GM19438 (cell line): Measurements from ENCODE around the gene SYT1.

Experiments
- ATAC-seq: cut with Tn5 transposase; IDR thresholded peaks from one replicate; pipeline ENCODE4 v1.9.1; 2021; ENCODE audit warnings: low read depth; ENCODE audit not compliant: unreplicated experiment

Gene SYT1

DNA sequence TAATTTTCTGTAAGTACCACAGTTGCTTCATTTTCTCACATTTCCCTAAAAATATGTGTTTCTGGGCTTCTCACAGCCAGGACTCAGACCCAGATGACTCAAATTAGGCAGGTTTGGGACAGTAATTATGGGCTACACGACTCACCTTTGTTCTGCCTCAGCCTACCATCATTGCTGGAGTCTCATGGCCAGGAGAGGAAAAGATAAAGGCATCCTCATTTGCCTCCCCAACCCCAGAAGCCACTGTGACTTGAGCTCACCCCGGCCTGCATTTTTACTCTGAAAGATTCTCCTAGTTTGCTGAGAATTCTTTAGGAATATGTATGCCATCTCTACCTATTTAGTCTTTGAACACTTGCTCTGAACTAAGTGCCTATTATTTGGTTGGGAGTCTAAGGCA, 618.3 kb downstream of the SYT1 start:
- ATAC-seq = no peak

DNA sequence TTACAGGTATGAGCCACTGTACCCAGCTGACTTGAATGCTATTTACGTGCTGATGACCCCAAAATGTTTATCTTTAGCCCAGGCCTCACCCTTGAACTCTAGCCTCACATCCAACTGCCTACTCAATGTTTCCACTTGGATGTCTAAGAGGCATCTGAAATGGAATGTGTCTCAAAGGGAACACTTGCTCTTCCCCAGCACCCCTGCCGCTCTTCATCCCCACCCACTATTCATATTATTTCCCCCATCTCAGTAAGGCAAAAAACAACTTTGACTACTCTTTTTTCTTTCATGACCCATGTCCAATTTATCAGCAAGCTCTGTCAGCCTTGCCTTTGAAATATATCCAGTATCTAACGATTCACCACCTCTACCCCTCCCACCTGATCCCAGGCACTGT, 621.6 kb downstream of the SYT1 start:
- ATAC-seq = no peak

DNA sequence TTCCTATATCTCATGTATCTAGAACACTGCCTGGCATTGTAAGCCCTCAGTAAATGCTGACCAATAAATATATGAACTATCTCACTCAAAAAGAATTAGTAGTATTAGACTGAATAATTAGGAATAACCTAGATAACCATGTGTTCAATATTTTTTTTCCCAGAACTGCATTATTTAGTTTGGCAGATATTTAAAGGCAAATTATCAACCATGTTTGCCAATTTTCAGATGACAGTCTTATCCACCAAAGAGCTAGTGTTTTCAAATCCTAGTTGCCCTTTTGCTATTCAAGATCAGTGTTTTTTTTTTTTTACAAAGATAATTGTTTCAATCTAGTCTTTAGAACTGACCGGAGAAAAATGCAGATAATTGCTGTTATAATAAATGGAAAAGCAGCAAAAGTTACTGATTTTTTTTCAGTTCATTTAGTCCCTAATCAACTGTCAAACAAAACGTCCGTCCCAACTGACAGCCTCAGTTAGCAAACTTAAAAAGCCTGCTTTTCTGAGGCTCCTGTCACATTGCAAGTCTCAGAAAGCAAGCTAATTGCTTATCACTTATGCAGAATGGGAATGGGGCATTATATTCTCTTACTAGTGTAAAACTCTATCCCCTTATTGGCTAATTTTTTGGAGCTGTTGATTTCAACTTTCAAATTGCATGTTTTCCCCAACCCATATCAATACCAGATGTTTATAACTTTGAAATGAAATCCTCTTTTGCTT, 623.0 kb downstream of the SYT1 start:
- no peak for ATAC-seq
